NCI-H2227 (cell line): ENCODE data around the gene TNRC18.
"Not testable (repeated sequence)": the region's sequence is repeated elsewhere in the genome, so short reads cannot be mapped to it uniquely, and the experiment has no call there.

Source experiments
- DNase-seq: peaks from one replicate; lab custom pipeline; 2025; ENCODE audit not compliant: unreplicated experiment; lab: John Stamatoyannopoulos, UW

Gene TNRC18

GRCh38 chr7:5380350-5381070 is 43.1 kb downstream of the TNRC18 start:
- DNase-seq: no peak

DNA sequence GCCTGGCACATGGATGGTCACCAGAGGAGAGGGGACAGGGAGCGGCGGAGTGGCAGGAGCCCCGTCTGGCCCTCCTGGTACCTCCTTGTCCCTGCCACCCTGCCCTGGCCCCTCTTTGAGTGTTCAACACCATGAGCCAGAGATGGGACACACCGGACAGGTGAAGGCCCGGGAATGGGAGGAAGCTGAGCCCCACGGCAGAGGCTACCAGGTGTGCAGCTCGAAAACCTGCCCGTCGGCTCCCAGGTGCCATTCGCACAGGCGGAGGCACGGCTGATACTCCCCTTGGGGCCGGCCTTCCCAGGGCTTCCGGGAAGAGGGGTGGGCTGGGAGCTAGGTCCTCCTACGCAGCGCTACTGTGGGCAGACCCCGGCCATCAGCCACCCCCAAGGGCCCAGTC is 44.1 kb downstream of the TNRC18 start:
- DNase-seq: no peak

GRCh38 chr7:5377816-5378215 is 45.8 kb downstream of the TNRC18 start:
- DNase-seq: no peak

DNA sequence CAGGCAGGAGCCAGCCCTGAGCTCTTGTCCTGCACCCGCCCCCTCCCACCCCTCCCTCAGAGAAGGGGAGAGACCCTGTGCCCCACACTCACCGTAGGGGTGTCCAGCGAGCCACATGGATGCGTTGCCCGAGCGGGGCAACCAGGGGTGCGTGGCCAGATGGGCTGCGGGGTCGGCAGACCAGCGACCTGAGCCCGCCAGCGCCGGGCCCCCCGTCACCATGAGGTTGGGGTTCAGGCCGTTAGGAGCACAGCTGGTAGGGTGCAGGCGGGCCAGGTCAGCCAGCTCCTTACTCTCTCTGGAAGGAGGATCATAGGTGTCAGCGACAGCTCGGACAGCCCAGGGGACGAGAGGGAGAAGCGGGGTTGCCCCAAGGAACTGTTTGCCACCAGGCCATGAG is 46.4 kb downstream of the TNRC18 start:
- DNase-seq: no peak

GRCh38 chr7:5375925-5376324 is 47.7 kb downstream of the TNRC18 start:
- DNase-seq: no peak

GRCh38 chr7:5374464-5374863 is 49.2 kb downstream of the TNRC18 start:
- no peak for DNase-seq

DNA sequence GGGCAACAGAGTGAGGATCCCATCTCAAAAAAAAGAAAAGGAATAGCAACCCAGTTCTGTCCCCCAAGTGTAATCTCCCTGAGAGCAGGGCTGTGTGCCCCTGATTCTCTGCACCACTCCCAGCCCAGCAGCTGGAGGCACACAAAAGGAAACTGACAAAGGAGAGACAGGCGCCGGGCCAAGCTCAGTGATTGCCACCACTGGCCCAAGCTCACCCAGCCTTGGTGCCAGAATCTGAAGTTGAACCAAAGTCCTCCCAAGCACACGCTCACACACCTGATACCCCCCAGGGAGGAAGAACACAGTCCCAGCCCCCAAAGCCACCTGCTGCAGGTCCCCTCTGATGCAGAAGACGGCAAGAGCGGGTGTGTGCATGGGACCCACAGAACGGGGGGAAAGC is 50.3 kb downstream of the TNRC18 start:
- no peak for DNase-seq

- no peak for DNase-seq
Measured at GRCh38 chr7:5370454-5371353, 52.9 kb downstream of the TNRC18 start.

GRCh38 chr7:5367661-5368060 is 56.0 kb downstream of the TNRC18 start:
- no peak for DNase-seq

- peak; percentile 82 for DNase-seq
Measured at GRCh38 chr7:5365976-5366625, 57.5 kb downstream of the TNRC18 start.

DNA sequence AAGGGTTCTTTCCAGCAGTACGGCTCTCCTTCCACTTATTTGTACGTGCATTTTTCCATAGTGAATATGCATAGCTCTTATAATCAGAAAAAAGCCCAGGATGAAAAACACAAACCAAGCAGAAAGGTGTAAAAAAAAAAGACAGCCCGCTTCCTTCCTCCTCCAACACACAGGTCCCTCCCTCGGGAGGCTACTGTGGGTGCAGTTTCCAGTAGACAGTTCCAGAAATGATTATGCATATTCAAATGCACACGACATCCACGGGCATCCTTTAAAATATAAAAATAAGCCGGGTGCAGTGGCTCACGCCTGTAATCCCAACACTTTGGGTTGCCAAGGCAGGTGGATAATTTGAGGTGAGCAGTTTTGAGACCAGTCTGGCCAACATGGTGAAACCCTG is 59.9 kb downstream of the TNRC18 start:
- no peak for DNase-seq

DNA sequence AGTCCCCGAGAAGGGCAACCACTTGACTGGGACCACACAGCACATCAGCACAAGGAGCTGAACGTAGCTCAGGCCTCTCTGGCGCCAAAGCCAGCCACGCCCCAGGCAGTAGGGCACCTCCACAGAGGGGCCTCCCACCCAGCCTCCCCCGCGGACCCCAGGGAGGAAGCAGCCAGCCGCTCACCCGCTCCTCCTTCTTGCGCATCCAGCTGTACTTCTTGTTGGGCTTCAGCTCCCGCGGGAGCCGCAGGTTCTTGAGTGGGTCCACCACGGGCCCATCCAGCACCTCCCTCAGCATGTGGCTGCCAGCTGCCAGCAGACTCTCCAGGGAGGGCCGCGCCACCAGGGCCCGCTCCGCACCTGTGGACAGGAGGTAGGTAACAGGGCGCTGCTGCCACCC is 61.2 kb downstream of the TNRC18 start:
- DNase-seq: no peak

DNA sequence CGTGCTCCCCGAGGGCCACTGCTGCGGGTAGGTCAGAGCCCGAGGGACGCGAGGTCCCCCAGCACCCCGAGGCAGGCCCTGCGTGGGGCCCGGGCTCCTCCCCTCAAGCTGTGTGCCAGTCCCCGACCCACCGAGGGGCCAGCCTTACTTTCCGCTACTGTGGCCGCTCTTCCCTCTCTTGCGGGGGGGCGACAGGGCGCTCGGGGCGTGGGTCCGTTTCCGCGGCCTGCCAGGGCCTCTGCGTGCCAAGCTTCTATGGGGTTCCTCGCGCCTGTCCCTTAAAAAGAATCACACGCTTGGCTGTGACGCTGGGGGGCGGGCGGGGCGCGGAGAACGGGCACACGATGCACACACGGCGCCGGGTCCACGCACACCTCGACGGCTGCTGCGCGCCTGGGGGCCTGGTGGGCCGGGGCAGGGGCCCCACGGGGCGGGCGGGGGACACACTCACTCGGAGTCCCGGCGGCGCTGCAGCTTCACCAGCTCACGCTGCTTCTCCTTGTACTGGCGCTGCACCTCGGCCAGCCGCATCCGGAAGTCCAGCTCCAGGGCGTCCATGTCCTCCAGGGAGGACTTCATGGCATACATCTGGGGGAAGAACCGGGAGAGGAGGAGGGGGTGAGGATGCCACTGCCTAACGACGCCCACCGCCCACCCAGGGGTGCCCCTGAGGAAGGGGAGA is 62.0 kb downstream of the TNRC18 start:
- DNase-seq: no peak

GRCh38 chr7:5360971-5361370 is 62.7 kb downstream of the TNRC18 start:
- DNase-seq: no peak

- DNase-seq: no peak
Measured at GRCh38 chr7:5360451-5360850, 63.2 kb downstream of the TNRC18 start.

- not testable (repeated sequence) for DNase-seq
Measured at GRCh38 chr7:5360021-5360420, 63.6 kb downstream of the TNRC18 start.

GRCh38 chr7:5359344-5359743 is 64.3 kb downstream of the TNRC18 start:
- no peak for DNase-seq

DNA sequence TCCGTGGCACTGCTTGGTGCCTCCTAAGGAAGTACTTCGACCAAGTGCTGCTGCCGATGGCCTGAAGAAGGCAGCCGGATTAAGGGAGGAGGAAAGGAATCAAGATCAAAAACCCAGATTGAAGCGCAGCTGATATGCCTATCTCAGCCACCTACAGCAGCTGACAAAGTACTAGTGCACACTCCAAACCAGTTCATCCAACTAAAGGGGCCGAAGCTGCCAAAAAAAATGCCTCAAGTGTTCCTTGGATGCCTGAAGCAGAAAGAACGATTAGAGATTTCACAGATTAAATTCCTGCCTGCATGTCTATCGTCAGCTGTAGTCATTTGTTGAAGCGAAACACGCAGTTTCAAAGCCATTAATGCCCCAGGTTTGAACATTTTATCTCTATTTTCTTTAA is 65.7 kb downstream of the TNRC18 start:
- DNase-seq: no peak

DNA sequence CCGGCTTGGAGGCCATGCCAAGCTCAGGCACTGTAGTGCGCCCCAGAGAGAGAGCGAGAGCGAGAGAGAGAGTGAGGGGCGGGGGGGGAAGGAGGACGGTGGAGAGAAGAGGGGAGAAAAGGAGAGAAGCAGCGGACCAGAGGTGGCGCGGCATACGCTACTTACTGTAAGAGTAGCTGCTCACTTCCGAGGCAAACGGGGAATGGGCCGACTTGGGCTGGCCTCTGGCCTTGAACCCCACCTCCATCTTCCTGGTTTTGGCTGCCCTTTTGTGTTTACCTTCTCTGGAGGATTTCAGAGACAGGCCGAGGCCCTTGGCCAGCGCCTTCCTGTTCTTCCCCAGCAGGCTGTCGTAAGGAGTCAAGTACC is 66.9 kb downstream of the TNRC18 start:
- no peak for DNase-seq

DNA sequence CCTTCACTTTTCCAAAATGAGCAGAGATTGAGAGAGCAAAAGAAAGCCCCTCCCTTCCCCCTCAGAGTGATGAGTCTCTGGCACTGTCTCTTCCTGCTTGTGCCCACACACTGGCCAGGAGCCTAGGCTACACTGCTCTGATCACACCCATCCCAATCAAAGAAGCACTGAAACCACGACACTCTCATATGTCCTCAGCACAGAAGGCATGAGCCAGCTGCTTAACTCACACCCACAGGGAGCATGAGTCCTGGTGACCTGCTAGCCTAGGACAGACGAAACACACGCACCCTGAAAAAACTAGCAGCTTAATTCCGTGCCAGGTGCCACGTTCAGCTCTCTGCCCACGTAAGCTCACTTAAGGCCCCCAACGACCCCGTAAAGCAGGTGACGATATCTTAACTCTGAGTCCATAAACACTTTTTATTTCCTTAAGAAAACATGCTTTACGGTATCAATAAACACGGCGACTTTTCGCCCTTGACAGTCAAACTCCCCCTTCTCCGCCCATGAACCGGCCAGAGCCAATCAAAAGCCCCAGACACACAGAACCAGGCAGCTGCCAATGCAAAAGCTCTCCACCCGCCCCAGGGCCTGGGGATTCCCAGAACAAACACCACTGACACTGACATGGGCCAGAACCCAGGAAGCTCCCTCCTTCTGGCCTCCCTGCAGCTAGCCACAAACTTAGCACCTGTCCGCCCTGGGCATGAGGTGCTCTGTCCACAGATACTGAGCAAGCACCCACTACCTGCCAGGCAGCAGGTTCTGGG is 69.0 kb downstream of the TNRC18 start:
- no peak for DNase-seq
